GM19239 (cell line): ENCODE measurements around the gene PDCL2.
A peak's percentile ranks its signal among the peaks of the same experiment; 100 is the strongest.
"Not testable (repeated sequence)": the region's sequence is repeated elsewhere in the genome, so short reads cannot be mapped to it uniquely, and the experiment has no call there.

ENCODE experiments used
- DNase-seq: peaks from one replicate; pipeline ENCODE4 v3.0.0; 2011; ENCODE audit warnings: low spot score; ENCODE audit not compliant: insufficient read length
- FAIRE-seq: peaks from 2 replicates; lab custom pipeline; 2011; peaks lifted over from hg19 to GRCh38; lab: Jason Lieb, UNC

The PDCL2 gene

GRCh38 chr4:55592014-55592413, at the start of gene PDCL2:
PDCL2 (minus strand) TSS chr4:55592245; CDS start chr4:55592109, 136 bp downstream.
- DNase-seq (no peak), FAIRE-seq (no peak)

- DNase-seq (no peak), FAIRE-seq (no peak)
Measured at GRCh38 chr4:55637272-55637820, 45.3 kb upstream of the PDCL2 start.

DNA sequence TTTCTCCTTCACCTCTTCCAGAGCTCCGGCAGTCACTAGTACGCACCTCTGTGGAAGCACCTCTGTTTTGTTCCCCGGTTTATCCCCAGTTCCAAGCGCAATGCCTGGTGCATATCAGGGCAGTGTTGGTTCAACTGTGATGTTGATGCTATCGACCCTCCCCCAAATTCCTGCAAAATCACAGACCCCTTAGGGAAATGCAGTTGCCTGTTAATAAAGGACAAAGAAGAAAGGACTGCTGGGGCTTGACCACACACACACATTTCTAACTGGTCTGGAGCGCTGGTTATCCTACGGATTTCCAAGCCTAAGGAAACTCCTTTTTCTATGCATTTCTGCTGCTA, 44.6 kb upstream of the PDCL2 start:
- DNase-seq (no peak), FAIRE-seq (no peak)

GRCh38 chr4:55635741-55636655, 44.0 kb upstream of the PDCL2 start, which contains the start of gene NMU:
NMU (minus strand) TSS chr4:55636298; CDS start chr4:55636192, 106 bp downstream.
- DNase-seq (no peak), FAIRE-seq (no peak)

- FAIRE-seq (no peak), DNase-seq (no peak)
Measured at GRCh38 chr4:55635282-55635681, 43.2 kb upstream of the PDCL2 start.

DNA sequence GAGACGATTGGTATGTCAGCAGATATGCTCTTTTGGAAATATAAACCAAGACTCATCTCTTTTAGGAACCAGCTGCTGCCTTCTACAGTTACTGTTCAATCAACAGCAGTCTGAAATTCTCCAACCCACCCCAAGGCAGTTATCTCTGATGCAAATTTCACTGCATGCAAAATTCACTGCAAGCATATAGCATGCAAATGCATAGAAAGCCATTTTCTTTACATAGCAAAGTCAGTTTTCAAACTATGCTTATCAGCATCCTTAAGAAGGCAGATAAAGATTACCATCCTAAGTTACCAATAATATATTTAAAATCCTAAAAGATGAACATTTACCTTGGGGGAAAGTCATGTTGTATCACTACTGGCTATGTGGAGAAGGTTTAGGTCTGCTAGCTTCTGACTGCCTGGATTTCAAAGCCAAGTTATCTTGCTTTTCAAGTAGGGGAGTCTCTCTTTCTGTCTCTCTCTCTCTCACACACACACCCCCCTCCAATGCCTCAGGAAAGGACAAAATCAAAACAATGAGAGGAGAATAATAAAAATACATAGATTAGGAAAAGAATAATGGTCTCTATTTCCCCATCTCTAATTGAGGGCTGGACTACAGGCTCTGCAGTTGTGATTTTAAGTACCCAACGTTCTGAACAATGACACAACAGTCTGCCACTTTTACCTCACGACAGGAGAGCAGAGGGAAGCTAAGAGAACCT, 42.5 kb upstream of the PDCL2 start:
- FAIRE-seq (no peak), DNase-seq (no peak)

- FAIRE-seq (no peak), DNase-seq (no peak)
Measured at GRCh38 chr4:55633903-55634302, 41.9 kb upstream of the PDCL2 start.

DNA sequence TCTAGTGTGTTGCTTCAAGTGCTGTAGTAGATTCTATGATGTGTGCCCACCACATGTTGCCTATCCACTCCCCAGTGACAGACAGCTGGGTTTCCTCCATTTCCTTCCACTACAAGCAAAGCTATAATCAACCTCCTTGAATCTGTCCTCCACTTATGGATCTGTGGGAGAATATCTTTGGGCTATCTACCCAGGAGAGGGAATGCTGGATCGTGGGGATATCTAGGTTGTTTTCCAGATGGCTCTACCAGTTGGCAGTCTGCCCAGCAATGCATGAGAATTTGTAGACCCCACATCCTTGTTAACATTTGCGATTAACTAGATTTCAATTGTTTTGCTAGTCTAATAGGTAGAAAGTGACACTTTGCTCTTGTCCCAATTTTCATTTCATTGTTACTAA, 33.8 kb upstream of the PDCL2 start:
- no peak for FAIRE-seq
- no peak for DNase-seq

- not testable (repeated sequence) for FAIRE-seq, DNase-seq
Measured at GRCh38 chr4:55624063-55624462, 32.0 kb upstream of the PDCL2 start.

GRCh38 chr4:55618546-55619143, 26.6 kb upstream of the PDCL2 start:
- DNase-seq: no peak
- no peak for FAIRE-seq

GRCh38 chr4:55617587-55618197, 25.6 kb upstream of the PDCL2 start:
- peak; percentile 59 for FAIRE-seq
- no peak for DNase-seq

GRCh38 chr4:55615008-55615407, 23.0 kb upstream of the PDCL2 start:
- no peak for DNase-seq
- no peak for FAIRE-seq

- no peak for FAIRE-seq
- DNase-seq: no peak
Measured at GRCh38 chr4:55613621-55614020, 21.6 kb upstream of the PDCL2 start.

DNA sequence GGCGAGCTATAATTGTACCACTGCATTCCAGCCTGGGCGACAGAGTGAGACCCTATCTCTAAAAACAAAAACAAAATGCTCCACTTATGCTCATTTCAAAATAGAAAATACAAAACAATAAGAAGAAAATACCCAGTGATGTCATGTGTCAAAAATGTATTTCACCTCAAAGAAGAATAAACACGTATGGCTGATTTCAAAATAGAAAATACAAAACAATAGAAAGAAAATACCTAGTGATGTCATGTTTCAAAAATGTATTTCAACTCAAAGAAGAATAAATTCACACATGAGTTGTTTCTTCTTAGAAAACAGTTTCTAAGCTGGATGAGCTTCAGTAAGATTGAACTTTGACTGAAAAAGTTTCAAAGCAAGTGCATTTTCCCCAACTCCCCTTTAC, 20.3 kb upstream of the PDCL2 start:
- DNase-seq (no peak), FAIRE-seq (no peak)

DNA sequence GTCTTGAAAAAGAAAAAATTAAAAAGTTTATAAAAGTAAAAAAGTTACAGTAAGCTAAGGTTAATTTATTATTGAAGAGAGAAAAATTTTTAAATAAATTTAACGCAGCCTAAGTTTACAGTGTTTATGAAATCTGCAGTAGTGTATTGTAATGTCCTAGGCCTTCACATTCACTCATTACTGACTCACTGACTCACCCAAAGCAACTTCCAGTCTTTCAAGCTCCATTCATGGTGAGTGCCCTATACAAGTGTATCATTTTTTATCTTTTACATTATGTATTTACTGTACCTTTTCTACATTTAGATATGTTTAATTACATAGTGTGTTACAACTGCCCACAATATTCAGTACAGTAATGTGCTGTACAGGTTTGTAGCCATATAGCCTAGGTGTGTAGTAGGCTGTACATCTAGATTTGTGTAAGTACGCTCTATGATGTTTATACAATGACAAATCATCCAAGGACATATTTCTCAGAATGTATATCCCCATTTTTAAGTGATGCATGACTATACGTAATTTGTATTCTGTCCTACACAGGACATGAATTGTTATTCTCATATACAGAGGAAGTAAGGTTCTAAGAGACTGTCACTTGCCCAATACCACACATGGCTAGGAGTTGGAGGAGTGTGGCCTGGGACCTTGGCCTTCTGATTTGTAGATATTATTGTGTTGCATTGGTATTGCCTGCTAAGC, 19.5 kb upstream of the PDCL2 start:
- no peak for DNase-seq
- no peak for FAIRE-seq

- FAIRE-seq (no peak), DNase-seq (no peak)
Measured at GRCh38 chr4:55610381-55610780, 18.3 kb upstream of the PDCL2 start.

DNA sequence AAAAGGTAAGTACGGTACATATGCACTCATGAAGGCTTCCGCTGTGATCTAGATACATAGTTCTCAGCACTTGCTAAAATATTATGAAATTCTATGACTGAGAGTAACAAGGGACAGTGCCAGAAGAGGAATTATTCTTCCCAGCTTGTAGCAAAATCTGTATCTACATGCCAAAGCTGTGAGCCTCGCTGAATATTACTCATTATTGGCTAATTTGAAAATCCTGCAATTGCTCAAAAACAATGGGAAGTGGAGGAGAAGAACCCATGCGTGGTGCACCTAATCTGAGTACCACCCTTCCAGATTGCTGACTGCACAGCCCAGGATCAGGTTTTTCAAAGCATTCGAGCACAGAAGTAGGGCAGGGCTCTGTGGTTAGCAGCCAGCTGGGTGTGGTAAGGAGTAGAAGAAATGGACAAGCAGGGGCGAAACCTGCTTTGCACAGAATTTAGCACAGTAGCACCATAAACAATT, 17.4 kb upstream of the PDCL2 start:
- no peak for DNase-seq
- FAIRE-seq: no peak

GRCh38 chr4:55608591-55608990, 16.5 kb upstream of the PDCL2 start:
- FAIRE-seq (no peak), DNase-seq (no peak)

DNA sequence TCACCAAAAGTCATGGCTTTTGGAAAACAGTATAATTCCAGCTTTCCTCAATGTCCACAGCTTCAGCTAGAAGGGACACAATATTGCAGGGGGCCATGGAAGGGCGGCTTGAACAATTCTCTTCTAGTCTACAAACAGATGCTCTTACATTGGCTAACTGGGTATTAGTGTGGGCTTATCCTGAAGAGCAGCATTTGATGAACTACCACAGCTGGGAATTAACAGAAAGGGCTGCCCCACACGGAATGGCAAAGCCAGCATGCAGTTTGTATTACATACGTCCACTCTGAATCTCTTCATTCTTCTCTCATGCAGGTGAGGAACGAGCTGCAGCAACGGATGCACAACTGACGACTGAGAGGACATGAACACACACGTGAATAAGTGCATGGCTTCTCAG, 13.0 kb upstream of the PDCL2 start:
- FAIRE-seq (no peak), DNase-seq (no peak)

GRCh38 chr4:55600640-55601039, 8.6 kb upstream of the PDCL2 start:
- DNase-seq: no peak
- FAIRE-seq: no peak
